HL-60 (cell line): ENCODE data around the gene CHERP.

Experiments
- DNase-seq, 2 experiments: peaks; one replicate each; pipeline ENCODE4 v3.0.0-alpha.2; 2010 to 2020; ENCODE audit warnings: low read depth in 1 of 2, low spot score in 1 of 2
- H3K27ac ChIP-seq: fragments of 250-450 bp; sonication (Bioruptor Pico); replicated peaks from 2 replicates; pipeline ENCODE4 v1.5.1; 2020; ENCODE audit warnings: mild to moderate bottlenecking, moderate library complexity
- H3K27me3 ChIP-seq: fragments of 250-450 bp; sonication (Bioruptor Pico); 2 replicates; pipeline ENCODE4 v1.5.1; 2021; ENCODE audit warnings: mild to moderate bottlenecking, moderate library complexity; ENCODE audit not compliant: insufficient read depth, poor library complexity, severe bottlenecking
- H3K4me3 ChIP-seq: replicated peaks from 2 replicates; pipeline ENCODE4 v1.5.1; 2011; ENCODE audit warnings: mild to moderate bottlenecking, control low read depth, low read length; ENCODE audit not compliant: insufficient read depth
- GABPA ChIP-seq: IDR thresholded peaks from 2 replicates; pipeline ENCODE4 v1.6.1; 2012; ENCODE audit warnings: low read depth
- POLR2AphosphoS5 ChIP-seq: IDR thresholded peaks from 2 replicates; pipeline ENCODE4 v1.6.1; 2012; ENCODE audit warnings: low read depth
- SPI1 ChIP-seq: IDR thresholded peaks from 2 replicates; pipeline ENCODE4 v1.6.1; 2012; ENCODE audit warnings: low read depth, mild to moderate bottlenecking, borderline replicate concordance
- TF ChIP-seq, protein P1 (sequence below): IDR thresholded peaks from 2 replicates; pipeline ENCODE4 v1.6.1; 2012; ENCODE audit warnings: low read depth; ENCODE audit not compliant: insufficient replicate concordance
- TF ChIP-seq, protein P2 (sequence below): IDR thresholded peaks from one replicate; pipeline ENCODE4 v1.5.1; 2011; ENCODE audit warnings: low read length, control low read depth, inconsistent platforms; ENCODE audit not compliant: insufficient read depth

Gene CHERP

DNA sequence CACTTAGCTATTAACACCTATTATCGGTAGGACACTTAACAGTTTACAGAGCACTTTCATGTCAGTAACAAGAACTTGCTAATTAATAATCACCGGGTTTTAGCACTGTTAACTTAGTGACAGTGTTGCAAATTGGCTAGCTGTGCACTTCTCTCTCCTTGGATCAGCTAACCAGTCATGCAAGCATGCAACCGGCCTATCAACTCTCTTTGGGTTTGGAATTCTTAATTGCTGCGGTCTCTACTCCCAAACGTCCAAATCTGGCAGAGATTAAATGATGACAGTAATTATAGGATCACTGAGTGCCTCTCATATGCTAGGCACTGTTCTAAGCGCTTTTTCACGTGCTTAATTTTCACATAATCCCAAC is 71.7 kb downstream of the CHERP start:
- H3K4me3 ChIP-seq, result peak overlapping the region; percentile 74

More for the DNA sequence above, 71.7 kb downstream of the CHERP start:
- no peak overlapping the region for H3K27ac ChIP-seq
- no peak for DNase-seq
- TF ChIP-seq, protein P1, sequence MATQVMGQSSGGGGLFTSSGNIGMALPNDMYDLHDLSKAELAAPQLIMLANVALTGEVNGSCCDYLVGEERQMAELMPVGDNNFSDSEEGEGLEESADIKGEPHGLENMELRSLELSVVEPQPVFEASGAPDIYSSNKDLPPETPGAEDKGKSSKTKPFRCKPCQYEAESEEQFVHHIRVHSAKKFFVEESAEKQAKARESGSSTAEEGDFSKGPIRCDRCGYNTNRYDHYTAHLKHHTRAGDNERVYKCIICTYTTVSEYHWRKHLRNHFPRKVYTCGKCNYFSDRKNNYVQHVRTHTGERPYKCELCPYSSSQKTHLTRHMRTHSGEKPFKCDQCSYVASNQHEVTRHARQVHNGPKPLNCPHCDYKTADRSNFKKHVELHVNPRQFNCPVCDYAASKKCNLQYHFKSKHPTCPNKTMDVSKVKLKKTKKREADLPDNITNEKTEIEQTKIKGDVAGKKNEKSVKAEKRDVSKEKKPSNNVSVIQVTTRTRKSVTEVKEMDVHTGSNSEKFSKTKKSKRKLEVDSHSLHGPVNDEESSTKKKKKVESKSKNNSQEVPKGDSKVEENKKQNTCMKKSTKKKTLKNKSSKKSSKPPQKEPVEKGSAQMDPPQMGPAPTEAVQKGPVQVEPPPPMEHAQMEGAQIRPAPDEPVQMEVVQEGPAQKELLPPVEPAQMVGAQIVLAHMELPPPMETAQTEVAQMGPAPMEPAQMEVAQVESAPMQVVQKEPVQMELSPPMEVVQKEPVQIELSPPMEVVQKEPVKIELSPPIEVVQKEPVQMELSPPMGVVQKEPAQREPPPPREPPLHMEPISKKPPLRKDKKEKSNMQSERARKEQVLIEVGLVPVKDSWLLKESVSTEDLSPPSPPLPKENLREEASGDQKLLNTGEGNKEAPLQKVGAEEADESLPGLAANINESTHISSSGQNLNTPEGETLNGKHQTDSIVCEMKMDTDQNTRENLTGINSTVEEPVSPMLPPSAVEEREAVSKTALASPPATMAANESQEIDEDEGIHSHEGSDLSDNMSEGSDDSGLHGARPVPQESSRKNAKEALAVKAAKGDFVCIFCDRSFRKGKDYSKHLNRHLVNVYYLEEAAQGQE, result no peak
- TF ChIP-seq, protein P2, sequence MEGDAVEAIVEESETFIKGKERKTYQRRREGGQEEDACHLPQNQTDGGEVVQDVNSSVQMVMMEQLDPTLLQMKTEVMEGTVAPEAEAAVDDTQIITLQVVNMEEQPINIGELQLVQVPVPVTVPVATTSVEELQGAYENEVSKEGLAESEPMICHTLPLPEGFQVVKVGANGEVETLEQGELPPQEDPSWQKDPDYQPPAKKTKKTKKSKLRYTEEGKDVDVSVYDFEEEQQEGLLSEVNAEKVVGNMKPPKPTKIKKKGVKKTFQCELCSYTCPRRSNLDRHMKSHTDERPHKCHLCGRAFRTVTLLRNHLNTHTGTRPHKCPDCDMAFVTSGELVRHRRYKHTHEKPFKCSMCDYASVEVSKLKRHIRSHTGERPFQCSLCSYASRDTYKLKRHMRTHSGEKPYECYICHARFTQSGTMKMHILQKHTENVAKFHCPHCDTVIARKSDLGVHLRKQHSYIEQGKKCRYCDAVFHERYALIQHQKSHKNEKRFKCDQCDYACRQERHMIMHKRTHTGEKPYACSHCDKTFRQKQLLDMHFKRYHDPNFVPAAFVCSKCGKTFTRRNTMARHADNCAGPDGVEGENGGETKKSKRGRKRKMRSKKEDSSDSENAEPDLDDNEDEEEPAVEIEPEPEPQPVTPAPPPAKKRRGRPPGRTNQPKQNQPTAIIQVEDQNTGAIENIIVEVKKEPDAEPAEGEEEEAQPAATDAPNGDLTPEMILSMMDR, result no peak
- TF ChIP-seq POLR2AphosphoS5, result no peak
- no peak for TF ChIP-seq SPI1
- TF ChIP-seq GABPA, result no peak
- no peaks in the 10 kb centered on the region for H3K27me3 ChIP-seq
